ENCODE data around the gene MRI1.
"Not testable (repeated sequence)": the region's sequence is repeated elsewhere in the genome, so short reads cannot be mapped to it uniquely, and the experiment has no call there.

MRI1 gene

GRCh38 chr19:13764101-13764807 lies at the start of gene MRI1:
MRI1 (plus strand) TSS chr19:13764522; CDS start chr19:13764589, 67 bp downstream.
- DNase-seq (ENCODE audit: low read depth) = peak; percentile 45

- no peak for DNase-seq (ENCODE audit: low read depth)
Observed at GRCh38 chr19:13717194-13717643, 47.1 kb upstream of the MRI1 start.

GRCh38 chr19:13718733-13719132 lies 45.6 kb upstream of the MRI1 start:
- no peak for DNase-seq (ENCODE audit: low read depth)

- no peak for DNase-seq (ENCODE audit: low read depth)
Observed at GRCh38 chr19:13722146-13722545, 42.2 kb upstream of the MRI1 start.

- no peak for DNase-seq (ENCODE audit: low read depth)
Observed at GRCh38 chr19:13723206-13723605, 41.1 kb upstream of the MRI1 start.

GRCh38 chr19:13726323-13726722 lies 38.0 kb upstream of the MRI1 start:
- DNase-seq (ENCODE audit: low read depth) = no peak

GRCh38 chr19:13727798-13728197 lies 36.5 kb upstream of the MRI1 start:
- DNase-seq (ENCODE audit: low read depth) = no peak

- no peak for DNase-seq (ENCODE audit: low read depth)
Observed at GRCh38 chr19:13729859-13730258, 34.5 kb upstream of the MRI1 start.

- peak; percentile 95 for DNase-seq (ENCODE audit: low read depth)
Observed at GRCh38 chr19:13731147-13731964, 33.0 kb upstream of the MRI1 start.

- no peak for DNase-seq (ENCODE audit: low read depth)
Observed at GRCh38 chr19:13732337-13732736, 32.0 kb upstream of the MRI1 start.

GRCh38 chr19:13734751-13735150 lies 29.6 kb upstream of the MRI1 start:
- DNase-seq (ENCODE audit: low read depth) = no peak

- no peak for DNase-seq (ENCODE audit: low read depth)
Observed at GRCh38 chr19:13738073-13738472, 26.2 kb upstream of the MRI1 start.

GRCh38 chr19:13741893-13742292 lies 22.4 kb upstream of the MRI1 start:
- DNase-seq (ENCODE audit: low read depth) = no peak

- no peak for DNase-seq (ENCODE audit: low read depth)
Observed at GRCh38 chr19:13742756-13743155, 21.6 kb upstream of the MRI1 start.

GRCh38 chr19:13744174-13744573 lies 20.1 kb upstream of the MRI1 start:
- no peak for DNase-seq (ENCODE audit: low read depth)

GRCh38 chr19:13747098-13747453 lies 17.2 kb upstream of the MRI1 start:
- DNase-seq (ENCODE audit: low read depth) = no peak

- DNase-seq (ENCODE audit: low read depth) = no peak
Observed at GRCh38 chr19:13748169-13748828, 16.0 kb upstream of the MRI1 start.

GRCh38 chr19:13751436-13751835 lies 12.9 kb upstream of the MRI1 start:
- DNase-seq (ENCODE audit: low read depth) = no peak

GRCh38 chr19:13753622-13754021 lies 10.7 kb upstream of the MRI1 start:
- DNase-seq (ENCODE audit: low read depth) = not testable (repeated sequence)

GRCh38 chr19:13756210-13756609 lies 8.1 kb upstream of the MRI1 start:
- DNase-seq (ENCODE audit: low read depth) = no peak

- DNase-seq (ENCODE audit: low read depth) = no peak
Observed at GRCh38 chr19:13757805-13758772, 6.2 kb upstream of the MRI1 start.

- no peak for DNase-seq (ENCODE audit: low read depth)
Observed at GRCh38 chr19:13758795-13759194, 5.5 kb upstream of the MRI1 start.
